H1 (cell line): ENCODE results near the gene PRR19.

Experiments used
- JUND ChIP-seq: IDR thresholded peaks from 2 replicates; pipeline ENCODE4 v1.6.1; 2011; ENCODE audit warnings: mild to moderate bottlenecking, improper control_type of control experiment, low read length
- RFX5 ChIP-seq: IDR thresholded peaks from 2 replicates; pipeline ENCODE4 v1.6.1; 2011; ENCODE audit warnings: low read depth, low read length, improper control_type of control experiment, borderline replicate concordance
- SP1 ChIP-seq: IDR thresholded peaks from 2 replicates; pipeline ENCODE4 v1.6.1; 2011; ENCODE audit warnings: low read depth, low read length
- TF ChIP-seq, protein P1 (sequence below), 3 experiments: IDR thresholded peaks; 1 replicate in 2 of 3; 2 replicates in 1 of 3; pipeline versions ENCODE4 v1.5.1 to v1.6.1; 2011; ENCODE audit warnings: low read length in 3 of 3, mild to moderate bottlenecking in 3 of 3, inconsistent platforms in 2 of 3, low read depth in 1 of 3, moderate library complexity in 1 of 3; ENCODE audit not compliant: insufficient read depth in 1 of 3; ENCODE audit errors: control extremely low read depth in 1 of 3

DNA sequence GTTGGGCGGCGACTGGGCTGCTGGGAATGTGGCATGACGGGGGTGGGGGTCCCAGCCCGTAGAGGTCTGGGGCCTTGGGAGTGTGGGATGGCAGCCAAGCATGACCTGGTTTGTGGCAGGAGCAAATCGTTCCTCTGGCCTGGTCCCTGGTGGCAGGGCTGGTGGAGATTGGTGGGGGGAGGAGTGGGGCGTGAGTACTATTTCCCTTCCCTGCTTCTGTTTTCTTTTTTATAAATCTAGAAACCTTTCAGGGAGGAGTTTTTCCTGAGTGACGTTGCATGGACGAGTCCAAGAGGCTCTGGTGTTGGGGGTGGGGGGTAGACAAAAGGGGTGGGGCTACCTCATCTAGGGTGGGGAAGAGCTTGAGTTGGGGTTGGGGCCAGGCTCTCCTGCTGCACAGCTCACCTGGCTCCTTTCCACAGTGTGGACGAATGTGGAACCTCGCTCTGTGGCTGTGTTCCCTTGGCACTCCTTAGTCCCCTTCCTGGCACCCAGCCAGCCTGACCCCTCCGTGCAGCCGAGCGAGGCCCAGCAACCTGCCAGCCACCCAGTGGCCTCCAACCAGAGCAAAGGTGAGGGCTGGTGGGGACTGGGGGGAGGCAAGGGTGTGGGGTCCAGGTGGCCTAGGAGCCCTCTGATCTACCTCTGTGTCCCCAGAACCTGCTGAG, 15.4 kb upstream of the PRR19 start:
- TF ChIP-seq RFX5 (no peak), SP1 (no peak), JUND (no peak)
- TF ChIP-seq, protein P1, sequence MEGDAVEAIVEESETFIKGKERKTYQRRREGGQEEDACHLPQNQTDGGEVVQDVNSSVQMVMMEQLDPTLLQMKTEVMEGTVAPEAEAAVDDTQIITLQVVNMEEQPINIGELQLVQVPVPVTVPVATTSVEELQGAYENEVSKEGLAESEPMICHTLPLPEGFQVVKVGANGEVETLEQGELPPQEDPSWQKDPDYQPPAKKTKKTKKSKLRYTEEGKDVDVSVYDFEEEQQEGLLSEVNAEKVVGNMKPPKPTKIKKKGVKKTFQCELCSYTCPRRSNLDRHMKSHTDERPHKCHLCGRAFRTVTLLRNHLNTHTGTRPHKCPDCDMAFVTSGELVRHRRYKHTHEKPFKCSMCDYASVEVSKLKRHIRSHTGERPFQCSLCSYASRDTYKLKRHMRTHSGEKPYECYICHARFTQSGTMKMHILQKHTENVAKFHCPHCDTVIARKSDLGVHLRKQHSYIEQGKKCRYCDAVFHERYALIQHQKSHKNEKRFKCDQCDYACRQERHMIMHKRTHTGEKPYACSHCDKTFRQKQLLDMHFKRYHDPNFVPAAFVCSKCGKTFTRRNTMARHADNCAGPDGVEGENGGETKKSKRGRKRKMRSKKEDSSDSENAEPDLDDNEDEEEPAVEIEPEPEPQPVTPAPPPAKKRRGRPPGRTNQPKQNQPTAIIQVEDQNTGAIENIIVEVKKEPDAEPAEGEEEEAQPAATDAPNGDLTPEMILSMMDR (IDR thresholded peaks at IDR 0.05; ENCODE audit: control extremely low read depth in 1 of 3, insufficient read depth in 1 of 3, low read depth in 1 of 3, low read length in 3 of 3): no peak
